HG02798 (cell line): ENCODE measurements around the gene TBCD.
A peak's percentile ranks its signal among the peaks of the same experiment; 100 is the strongest.

Experiments used
- ATAC-seq: cut with Tn5 transposase; IDR thresholded peaks from one replicate; pipeline ENCODE4 v1.9.1; 2021; ENCODE audit warnings: mild to moderate bottlenecking; ENCODE audit not compliant: unreplicated experiment, poor library complexity

TBCD gene

GRCh38 chr17:82751571-82752370 lies at the start of gene TBCD:
TBCD (plus strand) TSS chr17:82752065; CDS start chr17:82752194, 129 bp downstream.
- peak; percentile 85 for ATAC-seq

- no peak for ATAC-seq
Observed at GRCh38 chr17:82702231-82702927, 49.5 kb upstream of the TBCD start.

GRCh38 chr17:82703036-82703745 lies 48.7 kb upstream of the TBCD start:
- no peak for ATAC-seq

- no peak for ATAC-seq
Observed at GRCh38 chr17:82703935-82704865, 47.7 kb upstream of the TBCD start.

- ATAC-seq = no peak
Observed at GRCh38 chr17:82704886-82705285, 47.0 kb upstream of the TBCD start.

- ATAC-seq = no peak
Observed at GRCh38 chr17:82705756-82706155, 46.1 kb upstream of the TBCD start.

GRCh38 chr17:82709024-82709675 lies 42.7 kb upstream of the TBCD start:
- ATAC-seq = no peak

GRCh38 chr17:82709676-82710498 lies 42.0 kb upstream of the TBCD start:
- ATAC-seq = no peak

GRCh38 chr17:82710499-82711232 lies 41.2 kb upstream of the TBCD start:
- no peak for ATAC-seq

GRCh38 chr17:82713071-82713723 lies 38.7 kb upstream of the TBCD start:
- ATAC-seq = no peak

GRCh38 chr17:82716203-82717010 lies 35.5 kb upstream of the TBCD start, which contains the start of gene FN3KRP:
FN3KRP (plus strand) TSS chr17:82716706; CDS start chr17:82716756, 50 bp downstream.
- peak; percentile 77 for ATAC-seq

GRCh38 chr17:82718986-82719685 lies 32.7 kb upstream of the TBCD start:
- no peak for ATAC-seq

- ATAC-seq = no peak
Observed at GRCh38 chr17:82720204-82720603, 31.7 kb upstream of the TBCD start.

GRCh38 chr17:82722341-82723013 lies 29.4 kb upstream of the TBCD start:
- no peak for ATAC-seq

GRCh38 chr17:82723169-82723807 lies 28.6 kb upstream of the TBCD start:
- no peak for ATAC-seq
